ENCODE measurements around the gene TMEM244. TPM values are rescaled to one million over a fixed set of nuclear protein-coding genes. Genes with fewer than 3 reads are reported as not detected.

The TMEM244 gene
- total RNA-seq, 2 donors from 2014 or later: not detected

- no peak overlapping the region for H3K27ac ChIP-seq
- DNase-seq (ENCODE audit: low spot score): no peak
- TF ChIP-seq, protein P1, sequence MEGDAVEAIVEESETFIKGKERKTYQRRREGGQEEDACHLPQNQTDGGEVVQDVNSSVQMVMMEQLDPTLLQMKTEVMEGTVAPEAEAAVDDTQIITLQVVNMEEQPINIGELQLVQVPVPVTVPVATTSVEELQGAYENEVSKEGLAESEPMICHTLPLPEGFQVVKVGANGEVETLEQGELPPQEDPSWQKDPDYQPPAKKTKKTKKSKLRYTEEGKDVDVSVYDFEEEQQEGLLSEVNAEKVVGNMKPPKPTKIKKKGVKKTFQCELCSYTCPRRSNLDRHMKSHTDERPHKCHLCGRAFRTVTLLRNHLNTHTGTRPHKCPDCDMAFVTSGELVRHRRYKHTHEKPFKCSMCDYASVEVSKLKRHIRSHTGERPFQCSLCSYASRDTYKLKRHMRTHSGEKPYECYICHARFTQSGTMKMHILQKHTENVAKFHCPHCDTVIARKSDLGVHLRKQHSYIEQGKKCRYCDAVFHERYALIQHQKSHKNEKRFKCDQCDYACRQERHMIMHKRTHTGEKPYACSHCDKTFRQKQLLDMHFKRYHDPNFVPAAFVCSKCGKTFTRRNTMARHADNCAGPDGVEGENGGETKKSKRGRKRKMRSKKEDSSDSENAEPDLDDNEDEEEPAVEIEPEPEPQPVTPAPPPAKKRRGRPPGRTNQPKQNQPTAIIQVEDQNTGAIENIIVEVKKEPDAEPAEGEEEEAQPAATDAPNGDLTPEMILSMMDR (IDR thresholded peaks at IDR 0.05): no peak
- TF ChIP-seq POLR2A (IDR thresholded peaks at IDR 0.05) (no peak), POLR2AphosphoS5 (IDR thresholded peaks at IDR 0.05) (no peak)
- WGBS: 73% methylated on average over 7 of the region's 7 CpGs
- intact Hi-C loops (cut with DNase I): no loop called here
- no peaks in the 10 kb centered on the region for H3K27me3 ChIP-seq (replicated peaks; ENCODE audit: insufficient read depth)
- H3K36me3 ChIP-seq: no peaks in the 10 kb centered on the region
- H3K9me3 ChIP-seq: no peaks in the 10 kb centered on the region
- H3K4me3 ChIP-seq: no peak overlapping the region
- no peaks in the 10 kb centered on the region for H3K4me1 ChIP-seq (replicated peaks)
These were observed 67.7 kb downstream of the TMEM244 start for GRCh38 chr6:129793447-129793846.

DNA sequence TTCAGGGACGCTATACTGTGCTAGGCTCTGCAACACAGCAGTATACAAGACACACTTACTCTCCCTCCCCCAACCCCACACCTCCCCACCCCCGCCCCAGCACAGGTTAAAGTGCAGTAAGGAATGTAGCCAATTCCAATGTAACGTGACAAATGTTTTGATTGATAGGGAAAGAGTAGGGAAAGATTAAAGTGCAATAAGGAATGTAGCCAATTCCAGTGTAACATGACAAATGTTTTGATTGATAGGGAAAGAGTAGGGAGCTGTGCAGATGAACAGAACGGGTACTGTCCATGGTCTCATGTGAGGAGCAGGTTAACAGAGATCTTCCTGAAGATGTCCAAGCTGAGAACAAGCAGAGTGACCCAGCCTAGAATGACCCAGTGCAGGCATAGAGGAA, 69.1 kb downstream of the TMEM244 start:
- Histone ChIP-seq H3K27me3 (replicated peaks; ENCODE audit: insufficient read depth) (no peaks in the 10 kb centered on the region), H3K27ac (no peak overlapping the region), H3K36me3 (no peaks in the 10 kb centered on the region), H3K9me3 (no peaks in the 10 kb centered on the region), H3K4me3 (no peak overlapping the region), H3K4me1 (replicated peaks) (no peaks in the 10 kb centered on the region)
- intact Hi-C loops (cut with DNase I): no loop called here
- WGBS: 58% methylated on average over 4 of the region's 4 CpGs
- no peak for DNase-seq (ENCODE audit: low spot score)
- TF ChIP-seq, protein P1 (IDR thresholded peaks at IDR 0.05): no peak
- no peak for TF ChIP-seq POLR2AphosphoS5 (IDR thresholded peaks at IDR 0.05)
- no peak for TF ChIP-seq POLR2A (IDR thresholded peaks at IDR 0.05)

DNA sequence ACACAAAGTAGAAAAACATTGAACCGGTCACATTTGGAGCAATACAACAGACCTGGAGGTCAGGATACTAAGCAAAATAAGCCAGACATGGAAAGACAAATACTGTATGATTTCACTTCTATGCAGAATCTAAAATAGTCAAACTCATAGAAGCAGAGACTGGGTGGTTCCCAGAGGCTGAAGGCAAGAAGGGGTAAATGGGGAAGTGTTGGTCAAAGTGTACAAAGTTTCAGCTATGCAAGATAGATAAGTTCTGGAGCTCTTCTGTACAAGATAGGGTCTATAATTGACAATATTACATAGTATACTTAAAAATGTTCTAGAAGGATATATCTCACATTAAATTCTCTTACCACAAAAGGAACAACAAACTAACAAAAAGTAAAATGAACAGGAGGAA, 70.3 kb downstream of the TMEM244 start:
- WGBS: 81% methylated on average over 1 of the region's 1 CpG

GRCh38 chr6:129789974-129790373, 71.1 kb downstream of the TMEM244 start:
- Histone ChIP-seq H3K9me3 (no peaks in the 10 kb centered on the region), H3K4me3 (no peak overlapping the region), H3K27me3 (replicated peaks; ENCODE audit: insufficient read depth) (no peaks in the 10 kb centered on the region), H3K27ac (no peak overlapping the region), H3K4me1 (replicated peaks) (no peaks in the 10 kb centered on the region), H3K36me3 (no peaks in the 10 kb centered on the region)
- TF ChIP-seq POLR2AphosphoS5 (IDR thresholded peaks at IDR 0.05): no peak
- TF ChIP-seq, protein P1 (IDR thresholded peaks at IDR 0.05): no peak
- TF ChIP-seq POLR2A (IDR thresholded peaks at IDR 0.05): no peak
- no peak for DNase-seq (ENCODE audit: low spot score)
- intact Hi-C loops (cut with DNase I): no loop called here

More for the DNA sequence above, 70.3 kb downstream of the TMEM244 start:
- TF ChIP-seq, protein P1 (IDR thresholded peaks at IDR 0.05): no peak
- TF ChIP-seq POLR2A (IDR thresholded peaks at IDR 0.05): no peak
- no peaks in the 10 kb centered on the region for H3K27me3 ChIP-seq (replicated peaks; ENCODE audit: insufficient read depth)
- H3K4me1 ChIP-seq (replicated peaks): no peaks in the 10 kb centered on the region
- no peaks in the 10 kb centered on the region for H3K36me3 ChIP-seq
- no peak overlapping the region for H3K27ac ChIP-seq
- DNase-seq (ENCODE audit: low spot score): no peak
- no peaks in the 10 kb centered on the region for H3K9me3 ChIP-seq
- no peak overlapping the region for H3K4me3 ChIP-seq
- intact Hi-C loops (cut with DNase I): no loop called here

DNA sequence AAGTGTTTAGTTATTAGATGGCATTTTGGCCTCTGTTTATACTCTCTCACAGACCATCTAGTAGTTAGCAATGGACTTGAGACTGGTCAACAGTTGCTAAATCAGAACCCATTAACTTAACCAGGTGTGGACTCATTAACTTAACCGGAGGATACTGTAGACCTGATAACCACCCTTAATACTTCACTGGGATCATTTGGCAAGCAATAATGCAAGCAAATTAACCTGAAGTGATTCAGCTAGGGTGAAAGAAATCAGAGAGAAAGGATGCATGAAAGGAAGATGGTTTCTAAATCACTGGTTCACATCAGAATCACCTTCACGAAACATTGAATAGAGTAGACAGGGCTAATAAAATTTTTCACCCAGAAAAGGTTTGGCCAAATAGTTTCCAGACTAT, 73.3 kb downstream of the TMEM244 start:
- TF ChIP-seq, protein P1 (IDR thresholded peaks at IDR 0.05): no peak
- TF ChIP-seq POLR2A (IDR thresholded peaks at IDR 0.05) (no peak), POLR2AphosphoS5 (IDR thresholded peaks at IDR 0.05) (no peak)
- 79% methylated on average over 2 of the region's 2 CpGs for WGBS
- no peak overlapping the region for H3K4me3 ChIP-seq
- no peaks in the 10 kb centered on the region for H3K9me3 ChIP-seq
- H3K27ac ChIP-seq: no peak overlapping the region
- DNase-seq (ENCODE audit: low spot score): no peak
- H3K27me3 ChIP-seq (replicated peaks; ENCODE audit: insufficient read depth): no peaks in the 10 kb centered on the region
- H3K4me1 ChIP-seq (replicated peaks): no peaks in the 10 kb centered on the region
- H3K36me3 ChIP-seq: no peaks in the 10 kb centered on the region
- intact Hi-C loops (cut with DNase I): no loop called here

Data from prostate gland (tissue), 2 donors.